ENCODE results near the gene PRR33. TPM values are rescaled to one million over a fixed set of nuclear protein-coding genes. Genes with fewer than 3 reads are reported as not detected.
"Not testable (repeated sequence)": the region's sequence is repeated elsewhere in the genome, so short reads cannot be mapped to it uniquely, and the experiment has no call there.

The PRR33 gene
- total RNA-seq, 1 experiment from 2014 or later = not detected

- no peak for DNase-seq (ENCODE audit: extremely low read depth, low read depth)
Measured at GRCh38 chr11:1878137-1879031, 13.3 kb downstream of the PRR33 start.

- no peak for DNase-seq (ENCODE audit: extremely low read depth, low read depth)
Measured at GRCh38 chr11:1877211-1878136, 14.2 kb downstream of the PRR33 start.

GRCh38 chr11:1876361-1877063 is 15.2 kb downstream of the PRR33 start:
- DNase-seq (ENCODE audit: extremely low read depth, low read depth) = peak; percentile 20

GRCh38 chr11:1875851-1876301 is 15.8 kb downstream of the PRR33 start:
- DNase-seq (ENCODE audit: extremely low read depth, low read depth) = not testable (repeated sequence)

GRCh38 chr11:1875093-1875850 is 16.4 kb downstream of the PRR33 start:
- DNase-seq (ENCODE audit: extremely low read depth, low read depth) = no peak

GRCh38 chr11:1874441-1875092 is 17.1 kb downstream of the PRR33 start:
- DNase-seq (ENCODE audit: extremely low read depth, low read depth) = not testable (repeated sequence)

GRCh38 chr11:1873813-1874150 is 17.9 kb downstream of the PRR33 start:
- not testable (repeated sequence) for DNase-seq (ENCODE audit: extremely low read depth, low read depth)

- no peak for DNase-seq (ENCODE audit: extremely low read depth, low read depth)
Measured at GRCh38 chr11:1873048-1873812, 18.5 kb downstream of the PRR33 start.

GRCh38 chr11:1872267-1872985 is 19.3 kb downstream of the PRR33 start:
- no peak for DNase-seq (ENCODE audit: extremely low read depth, low read depth)

- no peak for DNase-seq (ENCODE audit: extremely low read depth, low read depth)
Measured at GRCh38 chr11:1871531-1871930, 20.2 kb downstream of the PRR33 start.

GRCh38 chr11:1870721-1871466 is 20.8 kb downstream of the PRR33 start:
- no peak for DNase-seq (ENCODE audit: extremely low read depth, low read depth)

GRCh38 chr11:1870326-1870696 is 21.4 kb downstream of the PRR33 start:
- DNase-seq (ENCODE audit: extremely low read depth, low read depth) = no peak

- DNase-seq (ENCODE audit: extremely low read depth, low read depth) = peak; percentile 1
Measured at GRCh38 chr11:1869427-1870325, 22.0 kb downstream of the PRR33 start.

GRCh38 chr11:1868636-1869291 is 22.9 kb downstream of the PRR33 start:
- DNase-seq (ENCODE audit: extremely low read depth, low read depth) = no peak

- DNase-seq (ENCODE audit: extremely low read depth, low read depth) = no peak
Measured at GRCh38 chr11:1868056-1868635, 23.5 kb downstream of the PRR33 start.

- DNase-seq (ENCODE audit: extremely low read depth, low read depth) = no peak
Measured at GRCh38 chr11:1867381-1867780, 24.3 kb downstream of the PRR33 start.
